Stimulated activated CD4-positive, alpha-beta T cell treated with anti-CD3 and anti-CD28 coated beads, Interleukin-2, amount 100 ng/mL, for 4 hours (primary cell): ENCODE data around the gene SLC9A3.
A peak's percentile ranks its signal among the peaks of the same experiment; 100 is the strongest.

ENCODE experiments used
- DNase-seq: peaks from one replicate; pipeline ENCODE4 v3.0.0-alpha.2; 2020; ENCODE audit warnings: low read depth

Gene SLC9A3

DNA sequence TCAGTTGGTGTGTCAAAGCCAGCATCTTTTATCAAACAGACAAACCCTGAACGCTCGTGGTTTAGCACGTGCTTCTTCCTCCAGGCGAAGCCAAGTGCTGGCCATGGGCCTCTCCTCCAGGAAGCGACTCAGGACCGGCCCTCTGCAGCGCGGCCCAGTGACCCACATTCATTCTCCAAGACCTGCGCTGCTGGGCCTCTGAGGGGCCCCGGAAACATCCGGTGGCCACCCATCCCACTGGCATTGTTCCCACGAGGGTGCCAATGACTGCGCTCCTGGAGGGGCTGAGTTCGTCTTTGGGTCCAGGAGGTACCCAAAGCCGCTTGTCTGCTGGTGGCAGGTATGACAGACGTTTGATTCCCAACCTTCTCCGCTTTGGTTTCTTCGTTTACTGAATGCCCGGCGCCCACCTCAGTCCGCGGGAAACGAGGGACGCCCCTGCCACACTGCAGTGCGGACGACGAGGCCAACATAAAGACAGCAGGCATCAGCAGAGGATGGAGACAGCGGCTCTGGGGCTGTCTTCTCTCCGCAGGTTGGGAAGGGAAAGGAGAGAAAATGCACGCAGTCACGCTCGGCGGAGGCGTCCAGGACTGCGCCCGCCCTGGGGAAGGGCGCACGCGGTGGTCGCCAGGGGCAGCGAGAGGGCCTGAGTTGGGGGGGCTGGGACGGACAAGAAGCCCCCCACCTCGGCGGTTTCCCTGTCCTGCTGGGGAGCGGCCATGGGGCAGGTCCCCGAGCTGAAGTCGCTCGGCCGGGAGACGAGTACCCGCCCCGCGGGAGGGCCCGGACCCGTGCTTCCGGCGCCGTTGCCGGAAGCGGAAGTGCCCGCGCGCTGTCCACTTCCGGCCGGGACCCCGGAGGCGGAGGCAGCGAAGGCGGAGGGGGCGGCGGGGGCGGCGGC is 81.7 kb downstream of the SLC9A3 start, which contains the start of gene EXOC3:
Gene EXOC3, plus strand, starts transcription at position 842 of the 904 bp plus-strand sequence. CDS start 3,030 bp downstream, outside the sequence.
- DNase-seq: peak; percentile 61

DNA sequence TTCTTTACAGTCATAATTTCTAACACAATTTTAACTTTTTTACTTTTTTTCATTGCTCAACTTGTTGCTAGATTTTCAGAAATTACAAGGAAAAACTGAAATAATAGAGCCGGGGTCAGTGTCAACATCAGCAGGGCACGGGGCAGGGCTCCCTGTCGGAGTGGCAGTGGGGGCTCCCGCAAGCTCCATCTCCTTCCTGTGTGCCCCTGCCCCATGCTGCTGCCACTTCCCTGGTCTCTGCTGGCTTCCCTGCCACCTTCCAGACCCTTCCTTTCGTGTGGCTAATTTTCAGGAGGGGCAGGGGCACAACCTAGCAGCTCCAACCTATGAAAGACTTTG is 82.3 kb downstream of the SLC9A3 start:
- DNase-seq: no peak

DNA sequence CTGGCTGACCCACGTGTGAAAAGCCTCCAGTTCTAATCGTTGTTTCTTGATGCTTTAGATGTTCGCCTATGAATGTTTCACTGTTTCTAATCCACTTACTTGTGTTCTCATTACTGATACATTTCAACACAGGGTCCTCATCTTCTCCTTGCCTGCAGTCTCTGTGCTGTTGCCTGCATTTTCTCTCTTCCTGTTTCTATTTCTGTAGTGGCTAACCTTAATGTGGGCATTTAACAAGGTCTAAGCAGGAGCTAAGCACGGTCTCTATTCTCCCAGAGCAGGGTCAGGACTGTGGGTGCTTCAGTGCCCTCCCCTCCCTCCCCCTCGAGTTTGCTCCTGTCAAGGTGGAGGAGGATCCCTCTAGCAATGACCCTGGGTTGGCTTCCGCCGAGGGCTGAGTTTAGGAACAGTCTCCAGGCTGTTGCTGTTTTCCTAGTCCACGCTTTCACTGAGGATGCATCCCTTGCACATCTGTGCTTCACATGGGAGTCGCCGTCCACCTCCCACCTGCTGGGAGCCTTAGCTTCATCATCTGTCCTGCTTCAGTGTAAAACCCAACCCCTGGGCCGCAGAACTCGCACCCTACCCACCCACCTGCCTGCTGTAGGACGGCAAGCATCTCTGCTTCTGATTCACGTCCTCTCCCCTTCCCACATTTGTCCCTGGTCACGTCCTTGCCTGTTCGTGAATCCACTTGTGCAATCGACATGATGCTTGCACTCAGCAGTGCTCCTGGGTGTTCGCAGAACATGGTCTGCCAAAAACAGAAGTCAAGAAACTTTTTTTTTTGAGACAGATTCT is 83.6 kb downstream of the SLC9A3 start:
- DNase-seq: no peak

DNA sequence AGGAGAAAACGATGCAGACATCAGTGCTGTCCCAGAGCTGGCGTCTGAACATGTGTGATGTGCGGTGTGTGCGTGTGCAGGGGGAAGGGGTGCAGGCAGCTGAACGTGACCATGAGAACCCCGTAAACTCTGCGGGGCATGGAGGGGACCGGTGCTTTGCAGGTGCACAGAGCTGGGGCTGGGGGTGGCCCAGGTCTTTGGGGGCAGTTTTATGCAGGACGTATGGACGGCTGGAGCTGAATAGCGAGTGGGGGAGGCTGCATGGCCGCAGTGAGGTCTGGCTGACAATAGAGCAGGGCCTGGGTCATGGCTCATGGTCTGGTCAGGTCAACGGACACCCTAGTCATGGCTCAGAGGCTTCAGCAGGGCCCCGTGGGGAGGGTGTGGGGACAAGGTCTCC is 84.6 kb downstream of the SLC9A3 start:
- DNase-seq: no peak

DNA sequence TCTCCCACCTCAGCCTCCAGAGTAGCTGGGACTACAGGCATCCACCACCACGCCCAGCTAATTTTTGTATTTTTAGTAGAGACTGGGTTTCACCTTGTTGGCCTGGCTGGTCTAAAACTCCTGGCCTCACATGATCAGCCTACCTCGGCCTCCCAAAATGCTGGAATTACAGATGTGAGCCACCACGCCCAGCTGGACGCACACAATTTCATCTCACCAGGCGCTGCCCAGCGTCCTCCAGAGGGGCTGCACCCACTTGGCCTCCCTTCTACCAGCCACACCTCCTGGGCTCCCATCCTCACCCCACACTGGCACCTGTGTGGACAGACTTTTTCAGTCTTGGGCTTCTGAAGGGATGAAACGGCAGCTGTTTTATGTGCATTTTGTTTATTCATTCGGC is 85.1 kb downstream of the SLC9A3 start:
- DNase-seq: no peak

DNA sequence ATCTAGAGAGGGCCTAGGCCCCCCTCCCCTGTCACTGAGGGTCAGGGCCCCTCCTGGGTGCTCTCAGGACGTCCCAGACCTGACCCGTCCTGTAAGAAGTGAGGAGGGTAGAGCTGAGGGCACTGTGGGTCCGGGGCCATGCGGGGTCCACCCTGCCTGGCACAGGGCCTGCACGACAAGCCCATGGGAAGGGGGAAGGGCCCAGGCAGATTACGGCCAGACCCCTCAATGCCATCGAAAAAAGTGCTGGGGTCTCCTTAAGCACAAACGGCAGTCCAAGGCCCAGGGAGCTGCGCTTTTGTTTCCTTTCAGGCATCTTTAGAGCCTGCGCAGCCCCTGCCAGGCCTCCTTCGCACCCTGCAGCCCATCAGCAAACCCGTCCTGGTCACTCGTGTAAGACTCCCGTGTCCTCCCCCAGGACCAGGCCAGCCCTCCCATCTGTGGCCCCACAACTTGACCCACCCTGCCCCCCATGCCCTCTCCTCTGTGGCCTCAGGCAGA is 85.7 kb downstream of the SLC9A3 start:
- no peak for DNase-seq

DNA sequence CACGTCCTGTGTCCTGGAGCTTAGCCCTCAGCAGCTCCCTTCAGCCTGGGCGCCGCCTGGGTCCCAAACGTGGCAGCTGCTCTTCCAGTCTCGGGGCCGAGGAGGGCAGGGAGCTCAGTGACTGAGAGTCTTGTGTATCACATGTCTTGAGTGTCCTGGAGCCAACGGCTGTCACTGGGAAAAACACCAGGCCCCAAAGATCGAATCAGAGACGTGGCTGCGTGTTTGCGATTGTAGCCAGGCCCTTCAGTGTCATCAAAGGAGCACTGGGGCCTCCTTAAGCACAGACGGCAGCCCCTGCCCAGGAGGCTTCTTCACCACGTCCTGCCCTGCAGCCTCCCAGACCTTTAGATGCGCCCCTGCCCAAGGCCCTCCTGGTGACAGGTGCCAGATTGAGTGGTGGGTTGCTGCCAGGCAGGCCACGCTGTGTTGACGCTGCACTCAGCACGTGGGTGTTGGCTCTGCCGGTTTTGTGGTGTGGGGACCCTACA is 86.9 kb downstream of the SLC9A3 start:
- no peak for DNase-seq

DNA sequence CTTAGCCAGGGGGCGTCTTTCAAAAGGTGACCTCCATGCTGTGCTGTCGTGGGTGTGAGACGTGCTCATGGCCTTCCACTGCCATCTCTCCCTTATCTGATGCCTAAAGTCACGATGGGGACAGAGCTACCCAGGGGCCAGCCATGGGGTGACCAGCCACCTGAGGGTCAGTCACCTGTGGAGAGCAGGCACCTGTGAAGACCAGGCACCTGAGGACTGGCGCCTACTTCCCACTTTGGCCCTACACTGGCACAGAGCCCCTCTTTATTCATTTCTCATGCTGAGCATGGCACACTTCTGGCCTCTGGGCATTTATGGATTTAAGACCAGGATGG is 87.6 kb downstream of the SLC9A3 start:
- DNase-seq: no peak

DNA sequence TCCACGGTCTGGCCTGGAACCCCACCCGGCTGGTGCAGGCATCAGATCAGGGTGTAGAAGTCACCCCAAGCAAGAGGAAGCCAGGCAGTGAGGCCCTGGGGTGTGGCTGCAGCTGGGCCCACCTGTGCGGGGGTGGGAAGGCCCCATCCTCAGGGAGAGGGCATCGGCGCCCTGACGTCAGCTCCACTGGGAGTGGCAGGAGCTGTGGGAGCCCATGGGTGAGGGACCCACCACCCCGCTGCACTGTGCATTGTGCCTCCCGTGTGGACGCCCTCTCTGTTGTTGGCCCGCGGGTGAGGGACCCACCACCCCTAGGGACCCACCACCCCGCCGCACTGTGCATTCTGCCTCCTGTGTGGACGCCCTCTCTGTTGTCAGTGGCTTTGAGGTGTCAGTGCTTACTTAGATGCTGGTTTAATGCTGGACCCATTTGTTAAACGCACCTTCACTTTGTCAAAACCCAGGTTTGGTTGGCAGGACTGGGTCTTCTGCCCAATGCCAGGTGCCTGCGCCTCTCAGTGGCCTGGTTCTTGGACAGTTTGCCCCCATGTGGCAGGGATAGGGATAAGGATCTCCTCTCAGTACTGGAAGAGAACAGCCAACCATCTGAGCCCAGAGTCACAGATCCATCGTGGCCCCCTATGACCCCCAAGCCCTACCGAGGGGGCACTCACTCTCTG is 88.1 kb downstream of the SLC9A3 start:
- DNase-seq: no peak

DNA sequence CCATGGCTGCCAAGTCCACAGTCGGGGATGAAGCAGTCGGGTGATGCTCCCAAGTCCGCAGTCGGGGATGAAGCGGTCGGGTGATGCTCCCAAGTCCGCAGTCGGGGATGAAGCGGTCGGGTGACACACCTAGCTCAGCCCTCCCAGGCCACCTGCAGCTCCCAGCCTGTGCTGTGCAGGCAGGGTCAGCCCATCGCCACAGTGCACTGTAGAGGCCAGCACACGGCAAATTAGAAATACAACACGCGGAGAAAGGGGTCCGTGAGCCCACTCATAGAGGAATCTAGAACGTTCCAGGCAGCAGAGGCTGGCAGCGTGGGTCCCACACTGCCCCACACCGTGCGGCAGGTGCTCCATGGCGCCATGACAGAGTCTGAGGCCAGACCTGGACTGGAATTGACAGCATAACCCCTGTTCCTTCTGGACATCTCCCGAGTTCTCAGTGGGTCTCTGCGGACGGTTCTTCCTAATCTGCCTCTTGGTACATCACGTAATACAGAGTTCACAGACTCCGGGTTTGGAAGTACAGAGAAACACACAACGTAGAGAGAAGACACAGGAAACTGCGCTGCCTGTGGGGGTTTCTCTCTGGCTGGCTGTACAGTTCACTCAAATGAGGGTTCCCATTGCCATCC is 89.0 kb downstream of the SLC9A3 start:
- no peak for DNase-seq

DNA sequence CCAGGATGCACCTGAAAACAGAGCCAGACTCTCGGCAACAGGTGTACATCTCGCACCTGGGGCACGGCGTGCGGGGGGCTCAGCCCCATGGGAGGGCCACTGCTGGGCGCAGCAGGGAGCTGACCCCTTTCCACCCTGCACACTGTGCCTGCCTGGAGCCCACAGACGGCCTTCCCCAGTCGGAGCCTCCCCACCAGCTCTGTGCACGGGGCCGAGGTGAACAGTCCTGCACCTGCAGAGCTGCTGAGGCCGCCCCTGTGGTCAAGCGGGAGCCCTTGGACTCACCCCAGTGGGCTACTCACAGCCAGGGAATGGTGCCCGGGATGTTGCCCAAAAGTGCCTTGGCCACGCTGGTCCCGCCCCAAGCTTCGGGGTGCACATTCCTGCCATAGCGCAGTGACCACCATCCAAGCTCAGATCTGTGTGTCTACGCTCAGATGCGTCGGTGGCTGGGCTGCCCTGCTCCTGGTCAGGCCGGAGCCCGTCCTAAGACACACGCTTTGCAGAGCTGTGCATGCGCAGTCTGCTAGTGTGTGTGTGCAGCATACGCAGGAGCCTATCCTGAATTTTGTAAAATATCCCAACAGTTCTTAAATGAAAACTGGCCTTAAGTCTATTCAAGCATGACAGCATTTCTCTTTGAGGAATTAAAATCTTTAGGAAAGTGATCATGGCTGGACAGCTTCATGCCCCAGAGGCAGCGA is 89.7 kb downstream of the SLC9A3 start:
- DNase-seq: no peak

DNA sequence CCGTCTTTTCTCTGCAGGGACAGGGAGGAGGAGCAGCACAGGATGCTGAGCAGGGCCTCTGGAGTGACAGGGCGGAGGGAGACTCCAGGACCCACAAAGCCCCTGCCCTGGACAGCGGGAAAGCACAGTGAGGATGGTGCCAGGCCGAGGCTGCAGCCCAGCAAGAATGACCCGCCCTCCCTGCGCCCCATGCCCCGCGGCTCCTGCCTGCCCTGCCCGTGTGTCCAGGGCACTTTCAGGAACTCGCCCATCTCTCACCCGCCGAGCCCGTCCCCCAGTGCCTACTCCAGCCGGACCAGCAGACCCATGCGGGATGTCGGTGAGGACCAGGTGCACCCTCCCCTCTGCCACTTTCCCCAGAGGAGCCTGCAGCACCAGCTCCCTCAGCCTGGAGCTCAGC is 90.4 kb downstream of the SLC9A3 start:
- no peak for DNase-seq

DNA sequence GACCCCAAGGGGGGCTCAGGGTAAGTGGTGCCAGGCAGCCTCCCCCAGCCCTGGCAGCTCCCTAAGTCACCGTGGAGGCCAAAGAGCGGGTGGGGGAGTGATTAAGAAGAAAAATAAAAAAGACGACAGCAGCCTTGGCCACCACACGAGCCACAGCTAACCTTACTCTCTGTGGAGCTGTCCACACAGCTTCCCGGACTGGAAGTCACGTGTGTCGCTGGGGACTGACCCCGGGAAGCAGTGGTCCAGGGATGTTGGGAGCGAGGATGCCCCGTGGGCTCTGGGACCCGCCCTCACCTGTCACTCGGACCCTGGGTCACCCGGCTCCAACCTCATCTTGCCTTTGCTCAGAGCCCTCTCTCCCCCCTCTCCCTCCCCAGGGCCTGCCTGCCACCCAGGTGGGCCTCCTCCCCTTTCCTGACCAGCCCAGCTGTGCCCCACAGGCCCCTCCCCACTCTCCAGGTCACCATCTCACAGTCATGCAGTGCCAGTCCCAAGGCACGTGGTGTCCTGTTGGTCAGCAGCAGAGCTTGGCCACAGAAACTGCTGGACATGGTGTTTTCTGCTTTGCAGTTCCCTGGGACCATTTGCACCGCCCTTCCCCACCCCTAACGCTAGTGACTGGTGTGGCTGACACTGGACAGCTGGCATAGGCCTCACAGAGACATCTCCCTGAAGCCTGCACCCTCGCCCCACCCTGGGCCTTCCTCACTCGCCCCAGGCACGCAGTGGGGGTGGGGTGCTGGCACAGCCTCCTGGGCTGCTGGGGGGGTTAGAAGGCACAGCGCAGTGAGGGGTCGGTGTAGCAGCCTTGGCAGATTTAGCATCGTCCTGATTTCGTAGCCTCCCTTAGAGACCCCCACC is 91.1 kb downstream of the SLC9A3 start:
- no peak for DNase-seq

DNA sequence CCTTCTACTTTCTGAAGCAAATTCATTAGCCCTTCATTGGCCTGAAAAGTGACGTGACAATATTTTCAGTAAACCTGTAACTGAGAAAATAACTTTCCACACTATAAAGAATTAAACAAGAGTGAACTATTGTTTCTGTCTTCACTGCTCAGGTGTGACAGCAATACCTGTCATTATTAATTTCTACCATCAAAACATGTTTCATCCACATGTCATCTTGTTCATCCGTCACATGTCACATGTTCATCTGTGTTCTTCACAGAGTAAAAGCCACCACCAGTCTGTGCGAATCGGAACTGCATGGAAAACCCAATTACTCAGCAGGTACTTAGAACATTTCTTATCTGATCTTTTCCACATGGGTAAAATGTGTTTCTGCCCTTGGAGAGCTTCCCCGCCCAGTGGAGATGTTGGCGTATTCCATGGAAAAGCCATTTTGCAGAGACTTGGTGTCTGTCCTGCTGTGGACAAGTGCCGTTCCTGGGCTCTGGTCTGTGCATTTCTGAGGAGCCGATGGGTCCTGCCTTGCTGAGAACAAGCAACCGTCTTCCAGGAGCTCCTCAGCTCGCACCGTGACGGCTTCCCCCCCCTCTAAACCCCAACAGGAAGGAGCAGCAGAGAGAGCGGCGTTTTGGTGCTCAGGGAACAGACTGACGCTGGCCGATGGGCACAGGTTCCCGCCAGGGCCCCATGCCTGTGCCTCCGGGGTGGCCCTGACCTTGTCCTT is 91.9 kb downstream of the SLC9A3 start:
- no peak for DNase-seq

DNA sequence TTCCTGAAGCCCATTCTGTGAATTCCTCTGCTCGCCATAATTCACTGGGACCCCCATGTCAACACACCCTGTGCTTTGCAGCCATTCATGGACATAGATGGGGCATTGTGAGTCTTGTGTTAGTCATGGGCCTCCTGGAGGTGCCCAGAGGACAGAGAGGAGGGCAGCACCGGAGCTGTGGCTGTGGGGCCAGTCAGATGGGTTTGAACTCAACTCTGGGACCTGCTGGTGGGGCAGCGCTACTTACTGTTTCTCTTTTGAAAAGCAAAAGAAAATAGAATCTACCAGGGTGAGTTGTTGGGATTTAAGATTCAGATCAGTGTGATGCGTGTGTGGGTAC is 92.6 kb downstream of the SLC9A3 start:
- no peak for DNase-seq

DNA sequence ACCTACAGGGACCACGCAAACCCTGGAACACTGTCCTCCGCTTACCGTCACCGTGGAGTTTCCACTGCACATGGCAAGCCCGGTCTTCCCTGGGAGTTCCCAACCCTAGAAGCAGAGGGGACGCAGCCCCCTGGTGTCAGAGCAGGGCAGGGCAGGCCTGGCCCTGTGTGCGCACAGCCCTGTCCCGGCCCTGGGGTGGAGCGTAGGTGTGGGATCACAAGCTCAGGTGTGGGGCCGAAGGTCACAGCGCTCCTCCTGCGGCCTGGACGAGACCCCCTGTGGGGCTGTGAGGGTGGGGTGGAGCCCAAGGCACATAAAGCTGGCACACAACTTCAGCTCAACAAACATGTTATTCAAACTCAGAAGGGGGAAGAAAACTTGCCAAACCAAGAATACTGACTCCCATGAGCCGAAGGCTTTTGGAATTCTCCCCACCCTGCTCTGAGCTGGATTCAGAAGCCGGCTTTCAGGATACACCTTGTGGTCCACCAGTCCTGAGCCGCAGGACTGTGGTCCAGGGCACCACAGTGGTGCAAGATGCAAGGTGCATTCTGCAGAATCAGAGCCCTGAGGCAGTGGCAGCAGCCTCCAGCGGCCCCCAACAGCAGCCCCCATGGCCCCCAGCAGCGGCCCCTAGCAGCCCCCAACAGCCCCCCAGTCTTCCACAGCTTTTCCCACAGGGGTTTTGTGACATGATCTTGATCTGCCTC is 93.1 kb downstream of the SLC9A3 start:
- no peak for DNase-seq

DNA sequence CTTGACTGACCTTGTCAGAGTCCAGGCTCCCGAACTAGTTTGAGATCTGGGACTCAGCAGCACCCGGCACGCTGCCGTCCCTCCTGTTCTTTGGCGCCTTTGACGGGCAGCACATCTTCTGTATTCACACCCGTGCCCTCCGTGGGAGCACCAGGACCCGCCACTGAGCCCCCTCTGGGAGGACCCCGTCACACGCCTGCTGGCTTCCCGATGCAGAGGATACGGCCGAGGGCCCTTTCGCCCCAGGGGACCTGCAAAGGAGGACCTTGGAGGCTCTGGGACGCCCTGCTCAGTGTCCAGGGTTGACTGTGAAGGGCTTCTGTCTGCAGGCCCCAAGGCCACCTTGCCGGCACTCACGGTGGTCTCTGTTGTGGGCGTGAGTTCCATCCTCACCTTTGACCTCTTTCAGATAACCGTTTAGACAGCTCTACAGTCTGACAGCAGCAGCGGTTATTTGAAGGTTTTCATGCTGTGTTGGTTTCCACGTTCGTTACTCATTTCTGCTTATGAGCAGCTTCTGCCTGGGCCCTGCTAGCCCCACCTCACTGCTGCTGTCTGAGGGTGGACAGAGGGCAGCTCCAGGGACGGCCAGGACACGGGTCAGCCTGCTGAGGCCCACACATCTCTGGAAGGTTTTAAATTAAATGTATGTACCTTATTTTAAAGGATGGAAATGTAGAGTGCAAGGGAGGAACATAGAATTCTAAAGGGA is 93.9 kb downstream of the SLC9A3 start:
- DNase-seq: no peak

DNA sequence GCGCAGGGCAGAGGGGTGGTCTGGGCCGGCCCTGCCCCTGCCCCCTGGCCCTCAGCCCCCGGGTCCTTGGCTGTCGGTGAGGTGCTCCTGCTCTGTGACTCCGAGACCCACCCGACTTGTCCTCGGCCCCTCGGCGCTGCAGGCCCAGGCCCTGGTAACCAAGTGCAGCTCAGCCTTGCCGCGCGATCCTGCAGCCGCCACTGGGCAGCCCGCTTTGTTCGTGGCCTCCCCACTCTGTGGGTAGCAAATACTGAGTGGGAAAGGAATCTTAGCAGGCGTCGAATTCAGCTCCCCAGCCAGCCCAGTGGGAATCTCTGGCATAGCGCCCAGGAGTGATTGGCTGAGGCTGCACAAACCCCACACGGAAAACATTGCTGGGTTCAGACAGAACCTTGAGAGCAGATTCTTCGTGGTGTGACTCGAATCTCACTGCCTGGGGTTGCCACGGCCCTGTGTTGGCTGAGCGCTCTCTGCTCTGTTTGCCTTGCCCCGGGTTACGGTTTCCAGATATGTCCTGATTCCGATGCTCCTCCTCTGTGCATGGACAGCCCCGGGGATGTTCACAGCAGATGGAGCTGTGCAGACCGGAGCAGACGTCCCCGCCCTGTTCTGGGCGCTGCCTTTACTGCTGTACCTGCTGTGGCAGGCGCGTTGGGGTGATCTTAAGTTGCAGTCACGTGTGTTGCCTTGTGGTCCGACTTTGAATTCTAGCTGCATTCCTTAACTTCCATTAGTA is 94.6 kb downstream of the SLC9A3 start:
- DNase-seq: no peak
